Erythroblast (primary cell): ENCODE results near the gene TMEM156.

Experiments used
- GATA1 ChIP-seq: IDR thresholded peaks from 2 replicates; pipeline ENCODE4 v1.6.1; 2011; ENCODE audit warnings: low read depth, mild to moderate bottlenecking, control low read depth, low read length, moderate library complexity
- POLR2A ChIP-seq: IDR thresholded peaks from 2 replicates; pipeline ENCODE4 v1.6.1; 2011; ENCODE audit warnings: mild to moderate bottlenecking, low read length

DNA sequence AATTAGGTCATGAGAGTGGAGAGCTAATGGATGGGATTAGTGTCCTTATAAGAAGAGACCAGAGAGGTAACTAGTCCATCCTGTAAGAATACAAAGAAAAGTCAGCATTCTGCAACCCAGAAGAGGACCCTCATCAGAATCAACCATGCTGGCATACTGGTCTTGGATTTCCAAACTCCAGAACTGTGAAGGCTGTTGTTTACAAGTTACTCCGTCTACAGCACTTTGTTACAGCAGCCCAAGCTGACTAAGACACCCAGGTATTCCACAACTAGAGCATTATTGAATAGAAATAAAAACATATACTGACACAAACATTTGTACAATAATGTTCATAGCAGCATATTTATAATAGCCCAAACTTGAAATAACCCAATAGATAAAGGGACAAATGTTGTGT is 9.2 kb downstream of the TMEM156 start:
- TF ChIP-seq POLR2A (no peak), GATA1 (no peak)
